Renal pelvis (tissue), 4 donors: ENCODE measurements around the gene NDOR1. TPM values are rescaled to one million over a fixed set of nuclear protein-coding genes. Genes with fewer than 3 reads are reported as not detected.
"Not testable (repeated sequence)": the region's sequence is repeated elsewhere in the genome, so short reads cannot be mapped to it uniquely, and the experiment has no call there.

Source experiments
- DNase-seq: peaks from one replicate; pipeline ENCODE4 v3.0.0-alpha.2; 2013
- polyA plus RNA-seq, 3 donors: library from polyadenylated mRNA; unstranded; fragments of 120-200 nt; gene quantifications; one replicate each; pipeline ENCODE4 v1.2.1, GENCODE V29; 2013; ENCODE audit not compliant: insufficient read length in 3 of 3

The NDOR1 gene
- polyA plus RNA-seq, 3 donors, result 13.3 to 18.9 (median 17.2) TPM

DNA sequence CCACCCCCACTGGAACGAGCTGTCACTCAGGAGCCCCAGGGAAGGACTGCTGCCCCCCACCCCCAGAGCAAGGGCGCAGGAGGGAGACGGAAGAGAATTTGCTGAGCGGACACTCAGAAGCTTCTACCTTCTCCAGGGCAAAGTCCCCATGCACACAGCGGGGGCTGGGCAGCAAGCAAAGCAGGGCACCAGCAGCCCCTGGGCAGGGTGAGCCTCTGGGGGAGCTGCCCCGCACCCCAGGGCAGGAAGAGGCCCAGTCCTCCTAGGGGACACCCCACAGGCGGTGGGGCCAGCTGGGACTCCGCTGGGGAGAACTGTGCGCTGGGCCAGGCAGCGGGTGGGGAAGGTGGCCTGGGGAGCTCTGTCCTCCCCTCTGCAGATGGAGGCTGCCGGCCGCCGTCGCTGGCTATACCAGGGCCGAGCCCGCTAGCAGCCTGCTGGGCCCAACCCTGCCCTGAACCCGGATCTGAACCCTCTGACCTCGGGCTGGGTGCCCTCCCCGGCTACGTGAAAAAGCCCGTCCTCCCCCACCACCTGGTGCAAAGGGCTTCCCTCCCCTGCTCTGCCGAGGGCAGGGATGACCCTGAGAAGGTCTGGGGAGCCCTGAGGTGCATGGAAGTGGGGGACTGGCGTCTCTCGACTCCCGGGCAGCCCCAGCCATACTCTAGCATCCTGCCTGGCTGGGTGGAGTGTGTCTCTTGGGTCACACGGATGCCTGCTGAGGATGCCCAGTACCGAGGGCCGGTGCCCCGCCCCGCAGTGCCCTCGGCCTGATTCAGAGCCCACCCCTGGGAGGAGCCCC is 24.6 kb downstream of the NDOR1 start:
- no peak for DNase-seq

DNA sequence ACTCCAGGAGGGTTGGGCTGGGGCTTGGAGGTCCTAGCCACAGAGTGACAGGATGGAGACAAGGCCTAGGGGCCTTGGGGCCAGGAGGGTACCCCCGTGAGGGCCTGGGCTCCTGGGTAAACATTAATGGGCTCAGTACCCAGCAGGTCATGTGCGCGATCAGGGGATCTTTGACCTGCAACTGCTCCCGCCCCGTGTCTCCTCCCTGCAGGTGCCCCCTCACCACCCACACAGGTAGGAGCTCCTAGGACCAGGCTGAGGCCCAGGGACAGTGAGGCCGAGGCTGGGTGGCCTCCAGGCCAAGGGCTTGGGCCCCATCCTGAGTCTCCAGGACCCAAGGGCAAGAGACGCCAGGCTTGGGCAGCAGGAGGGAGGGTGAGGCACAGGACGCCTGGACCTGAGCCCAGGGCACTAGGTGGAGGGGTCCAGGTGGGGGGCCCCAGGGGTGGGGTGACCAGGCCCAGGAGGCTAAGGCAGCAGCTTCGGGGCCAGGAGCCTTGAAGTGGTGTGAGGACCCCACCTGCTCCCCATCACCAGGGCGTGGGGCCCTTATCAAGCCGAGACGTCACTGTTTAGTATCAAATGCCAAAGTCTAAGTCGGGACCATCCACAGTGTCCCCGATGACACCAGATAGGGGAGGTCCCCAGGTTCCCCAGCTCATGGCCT is 25.3 kb downstream of the NDOR1 start, which contains the start of gene SLC34A3:
SLC34A3 (plus strand) TSS at position 197 of the 667 bp plus-strand sequence. CDS start 802 bp downstream, outside the sequence.
- DNase-seq, result no peak

DNA sequence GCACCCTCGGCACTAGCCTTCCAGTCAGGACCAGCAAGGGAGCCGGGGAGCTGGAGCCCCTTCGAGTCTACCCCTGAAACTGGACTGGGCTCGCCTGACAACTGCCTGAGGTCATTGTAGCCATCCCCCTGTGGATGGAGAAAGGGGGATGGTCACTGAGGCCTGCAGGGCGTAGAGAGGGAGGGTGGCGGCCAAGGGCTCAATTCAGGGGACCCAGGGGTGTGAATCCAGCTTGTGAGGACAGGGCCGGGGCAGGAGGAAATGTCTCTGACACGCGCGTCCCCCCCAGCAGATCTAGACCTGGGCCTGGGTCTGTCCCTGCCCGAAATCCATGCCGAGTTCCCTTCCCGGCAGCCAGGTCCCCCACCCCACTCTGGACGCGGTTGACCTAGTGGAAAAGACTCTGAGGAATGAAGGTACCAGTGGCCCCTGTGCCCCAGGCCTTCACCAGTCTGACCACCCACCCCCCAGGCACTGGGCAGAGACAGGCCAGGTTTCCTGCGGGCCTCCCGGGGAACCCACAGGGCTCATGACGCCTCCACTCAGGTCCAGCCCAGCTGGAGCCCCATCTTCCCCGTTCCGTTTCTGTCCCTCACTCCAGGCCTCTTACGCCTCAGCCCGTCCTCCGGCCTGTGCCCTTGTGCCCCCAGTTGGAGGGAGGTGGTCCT is 26.0 kb downstream of the NDOR1 start:
- DNase-seq, result no peak

DNA sequence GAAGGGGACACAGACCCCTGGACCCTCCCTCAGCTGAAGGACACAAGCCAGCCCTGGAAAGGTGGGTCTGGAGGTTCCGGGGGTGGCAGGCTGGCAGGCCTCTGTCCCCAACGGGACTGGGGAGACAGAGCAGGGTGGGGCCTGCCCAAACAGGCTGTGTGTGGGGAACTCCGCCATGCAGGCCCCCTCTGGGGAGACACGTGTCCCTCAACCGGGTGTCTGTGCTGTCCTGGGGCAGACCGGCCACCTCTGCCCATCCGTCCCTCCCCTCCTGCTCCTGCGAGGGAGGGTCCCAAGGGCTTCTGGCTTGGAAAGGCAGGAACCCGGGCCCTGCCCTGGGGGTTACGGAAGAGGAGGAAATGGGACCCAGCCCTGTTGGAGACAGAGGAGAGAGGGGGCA is 26.6 kb downstream of the NDOR1 start:
- no peak for DNase-seq

DNA sequence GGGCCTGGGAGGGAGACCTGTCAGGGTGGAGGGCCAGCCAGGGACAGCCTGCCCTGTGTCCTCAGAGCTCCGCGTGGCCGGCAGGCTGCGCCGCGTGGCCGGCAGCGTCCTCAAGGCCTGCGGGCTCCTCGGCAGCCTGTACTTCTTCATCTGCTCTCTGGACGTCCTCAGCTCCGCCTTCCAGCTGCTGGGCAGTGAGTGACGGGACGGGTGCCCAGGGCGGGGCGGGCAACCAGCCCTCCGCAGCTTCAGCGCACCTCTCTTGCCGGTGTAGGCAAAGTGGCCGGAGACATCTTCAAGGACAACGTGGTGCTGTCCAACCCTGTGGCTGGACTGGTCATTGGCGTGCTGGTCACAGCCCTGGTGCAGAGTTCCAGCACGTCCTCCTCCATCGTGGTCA is 27.0 kb downstream of the NDOR1 start:
- no peak for DNase-seq

DNA sequence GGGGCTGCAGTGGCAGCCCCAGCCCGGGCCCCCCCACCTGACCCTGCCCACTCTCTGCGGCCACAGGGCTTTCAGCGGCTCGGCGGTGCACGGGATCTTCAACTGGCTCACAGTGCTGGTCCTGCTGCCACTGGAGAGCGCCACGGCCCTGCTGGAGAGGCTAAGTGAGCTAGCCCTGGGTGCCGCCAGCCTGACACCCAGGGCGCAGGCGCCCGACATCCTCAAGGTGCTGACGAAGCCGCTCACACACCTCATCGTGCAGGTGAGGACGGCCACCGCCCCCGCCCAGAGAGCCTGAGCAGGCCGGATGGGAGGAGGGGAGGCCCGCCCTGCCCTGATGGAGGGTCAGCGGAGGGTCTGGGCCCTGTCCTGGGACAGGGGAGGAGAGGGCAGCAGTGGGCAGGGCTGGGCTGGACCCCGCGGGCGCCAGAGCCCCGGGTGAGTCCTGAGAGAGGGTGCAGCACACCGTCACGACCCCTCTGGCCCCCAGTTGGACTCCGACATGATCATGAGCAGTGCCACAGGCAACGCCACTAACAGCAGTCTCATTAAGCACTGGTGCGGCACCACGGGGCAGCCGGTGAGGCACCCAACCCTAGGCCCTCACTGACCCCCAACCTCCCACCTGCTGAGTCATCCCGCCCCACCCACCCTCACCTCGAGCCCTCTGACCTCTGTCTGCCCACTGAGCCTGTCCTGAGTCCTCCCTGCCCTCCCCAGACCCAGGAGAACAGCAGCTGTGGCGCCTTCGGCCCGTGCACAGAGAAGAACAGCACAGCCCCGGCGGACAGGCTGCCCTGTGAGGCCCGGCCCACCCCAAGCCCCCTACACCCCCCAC is 27.9 kb downstream of the NDOR1 start:
- DNase-seq, result no peak

DNA sequence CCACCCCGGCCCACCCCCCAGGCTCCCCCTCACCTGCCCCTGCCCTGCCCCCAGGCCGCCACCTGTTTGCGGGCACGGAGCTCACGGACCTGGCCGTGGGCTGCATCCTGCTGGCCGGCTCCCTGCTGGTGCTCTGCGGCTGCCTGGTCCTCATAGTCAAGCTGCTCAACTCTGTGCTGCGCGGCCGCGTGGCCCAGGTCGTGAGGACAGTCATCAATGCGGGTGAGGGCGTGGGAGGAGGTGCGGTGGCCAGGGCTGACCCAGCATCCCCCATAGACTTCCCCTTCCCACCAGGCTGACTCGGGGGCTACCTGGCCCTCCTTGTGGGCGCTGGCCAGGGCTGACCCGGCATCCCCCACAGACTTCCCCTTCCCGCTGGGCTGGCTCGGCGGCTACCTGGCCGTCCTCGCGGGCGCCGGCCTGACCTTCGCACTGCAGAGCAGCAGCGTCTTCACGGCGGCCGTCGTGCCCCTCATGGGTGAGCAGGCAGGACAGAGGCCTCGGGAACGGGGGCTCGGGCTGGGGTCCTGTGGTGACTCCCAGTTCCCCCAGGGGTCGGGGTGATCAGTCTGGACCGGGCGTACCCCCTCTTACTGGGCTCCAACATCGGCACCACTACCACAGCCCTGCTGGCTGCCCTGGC is 28.7 kb downstream of the NDOR1 start:
- no peak for DNase-seq

DNA sequence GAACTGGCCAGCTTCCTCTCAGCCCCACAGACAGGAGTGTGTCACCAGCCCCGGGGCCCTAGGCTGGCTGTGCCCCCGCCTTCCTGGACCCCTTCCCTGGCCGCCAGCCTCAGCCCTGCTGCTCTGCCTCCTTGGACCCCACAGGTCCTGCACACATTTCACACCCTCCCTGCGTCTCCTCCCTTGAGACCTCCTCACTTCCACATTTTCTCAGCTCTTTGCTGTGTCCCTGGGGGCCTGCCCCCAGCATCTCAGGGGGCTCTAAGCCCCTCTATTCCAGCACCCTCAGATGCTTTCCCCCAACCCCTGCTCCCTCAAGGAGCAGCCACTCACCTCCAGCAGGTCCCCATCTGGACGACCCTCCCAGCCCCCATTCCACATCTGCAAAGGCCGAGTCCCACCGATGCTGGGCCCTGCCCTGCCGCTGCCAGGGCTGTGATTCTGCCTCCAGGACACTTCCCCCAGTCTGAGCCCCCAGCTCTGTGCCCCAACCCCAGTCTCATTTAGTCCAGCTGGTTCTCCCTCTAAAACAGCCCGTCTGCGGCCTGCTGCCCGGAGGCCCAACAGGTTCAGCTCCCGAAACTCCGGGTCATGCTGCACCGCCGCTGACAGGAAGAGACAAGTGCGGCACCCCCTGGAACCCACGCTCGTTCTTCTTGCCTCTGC is 29.4 kb downstream of the NDOR1 start:
- DNase-seq, result no peak

DNA sequence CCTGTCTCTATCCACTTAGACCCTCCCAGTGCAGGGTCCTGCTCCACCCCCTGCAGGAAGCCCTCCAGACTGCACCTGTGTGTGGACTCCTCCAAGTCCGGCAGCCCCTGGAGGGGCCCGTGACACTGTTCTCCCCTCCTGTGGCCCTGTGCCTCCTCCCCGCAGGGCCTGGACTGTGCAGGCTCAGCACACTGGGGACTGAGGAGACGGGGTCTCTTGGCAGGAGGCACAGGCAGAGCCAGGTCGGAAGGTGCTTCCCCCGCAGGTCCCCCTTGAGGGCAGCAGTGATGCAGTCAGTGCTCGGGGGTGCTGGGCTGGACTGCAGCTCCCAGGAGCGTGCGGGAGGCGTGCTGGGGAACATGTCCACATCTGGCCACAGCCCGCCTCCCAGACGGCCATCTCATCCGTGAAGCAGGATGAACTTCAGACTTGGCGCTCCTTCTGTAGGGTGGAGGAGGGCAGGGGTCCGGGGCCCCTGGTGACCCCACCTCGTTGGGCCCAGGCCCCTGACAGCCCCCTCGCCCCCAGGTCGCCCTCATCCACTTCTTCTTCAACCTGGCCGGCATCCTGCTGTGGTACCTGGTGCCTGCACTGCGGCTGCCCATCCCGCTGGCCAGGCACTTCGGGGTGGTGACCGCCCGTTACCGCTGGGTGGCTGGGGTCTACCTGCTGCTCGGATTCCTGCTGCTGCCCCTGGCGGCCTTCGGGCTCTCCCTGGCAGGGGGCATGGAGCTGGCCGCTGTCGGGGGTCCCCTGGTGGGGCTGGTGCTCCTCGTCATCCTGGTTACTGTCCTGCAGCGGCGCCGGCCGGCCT is 30.1 kb downstream of the NDOR1 start:
- DNase-seq, result no peak

DNA sequence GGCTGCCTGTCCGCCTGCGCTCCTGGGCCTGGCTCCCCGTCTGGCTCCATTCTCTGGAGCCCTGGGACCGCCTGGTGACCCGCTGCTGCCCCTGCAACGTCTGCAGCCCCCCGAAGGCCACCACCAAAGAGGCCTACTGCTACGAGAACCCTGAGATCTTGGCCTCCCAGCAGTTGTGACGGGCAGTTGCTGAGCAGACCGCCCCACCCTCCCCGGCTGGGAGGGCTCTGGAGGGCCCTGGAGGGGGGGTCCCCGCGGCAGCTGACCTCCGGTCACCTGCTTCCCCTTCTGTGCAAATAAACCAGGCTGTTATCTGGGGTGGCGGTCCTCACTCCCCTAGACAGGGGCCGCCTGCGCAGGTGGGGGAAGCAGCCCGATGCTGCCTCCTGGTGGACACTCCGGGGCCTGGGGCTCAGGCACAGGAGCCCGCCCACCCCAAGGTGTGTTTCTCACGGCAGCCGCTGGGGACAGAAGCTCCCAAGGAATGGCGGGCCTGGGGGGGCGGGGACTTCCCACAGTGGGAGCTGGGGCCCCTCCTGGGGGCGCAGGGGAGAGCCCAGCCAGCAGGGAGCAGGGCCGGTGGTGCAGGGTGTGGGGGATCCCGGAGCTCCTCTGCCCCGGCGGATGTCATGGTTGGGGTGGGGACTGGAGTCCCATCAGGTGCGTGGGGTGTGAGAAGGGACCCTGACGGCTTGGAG is 30.9 kb downstream of the NDOR1 start:
- DNase-seq, result peak; percentile 82

DNA sequence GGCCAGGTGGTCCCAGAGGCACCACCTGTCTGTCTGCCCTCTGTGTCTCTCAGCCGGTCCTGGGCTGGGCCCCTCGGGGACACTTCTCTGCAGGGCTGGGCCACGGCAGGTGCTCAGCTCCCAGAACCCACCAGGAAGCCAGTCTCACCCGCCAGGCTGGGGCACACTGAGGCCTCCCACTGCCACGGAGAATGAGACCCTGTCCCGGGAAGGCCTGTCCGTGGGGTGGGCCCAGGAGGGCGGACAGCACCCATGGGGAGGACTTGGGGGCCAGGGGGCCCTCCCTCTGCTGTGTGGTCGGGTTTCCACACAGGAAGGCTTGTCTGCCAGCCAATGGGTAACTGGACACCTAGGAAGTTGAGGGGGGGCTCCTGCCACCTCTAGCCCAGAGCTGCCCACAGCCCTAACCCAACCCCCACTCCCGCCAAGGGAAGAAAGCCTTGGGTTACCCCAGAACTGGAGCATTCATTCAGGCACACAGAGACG is 31.5 kb downstream of the NDOR1 start:
- no peak for DNase-seq

DNA sequence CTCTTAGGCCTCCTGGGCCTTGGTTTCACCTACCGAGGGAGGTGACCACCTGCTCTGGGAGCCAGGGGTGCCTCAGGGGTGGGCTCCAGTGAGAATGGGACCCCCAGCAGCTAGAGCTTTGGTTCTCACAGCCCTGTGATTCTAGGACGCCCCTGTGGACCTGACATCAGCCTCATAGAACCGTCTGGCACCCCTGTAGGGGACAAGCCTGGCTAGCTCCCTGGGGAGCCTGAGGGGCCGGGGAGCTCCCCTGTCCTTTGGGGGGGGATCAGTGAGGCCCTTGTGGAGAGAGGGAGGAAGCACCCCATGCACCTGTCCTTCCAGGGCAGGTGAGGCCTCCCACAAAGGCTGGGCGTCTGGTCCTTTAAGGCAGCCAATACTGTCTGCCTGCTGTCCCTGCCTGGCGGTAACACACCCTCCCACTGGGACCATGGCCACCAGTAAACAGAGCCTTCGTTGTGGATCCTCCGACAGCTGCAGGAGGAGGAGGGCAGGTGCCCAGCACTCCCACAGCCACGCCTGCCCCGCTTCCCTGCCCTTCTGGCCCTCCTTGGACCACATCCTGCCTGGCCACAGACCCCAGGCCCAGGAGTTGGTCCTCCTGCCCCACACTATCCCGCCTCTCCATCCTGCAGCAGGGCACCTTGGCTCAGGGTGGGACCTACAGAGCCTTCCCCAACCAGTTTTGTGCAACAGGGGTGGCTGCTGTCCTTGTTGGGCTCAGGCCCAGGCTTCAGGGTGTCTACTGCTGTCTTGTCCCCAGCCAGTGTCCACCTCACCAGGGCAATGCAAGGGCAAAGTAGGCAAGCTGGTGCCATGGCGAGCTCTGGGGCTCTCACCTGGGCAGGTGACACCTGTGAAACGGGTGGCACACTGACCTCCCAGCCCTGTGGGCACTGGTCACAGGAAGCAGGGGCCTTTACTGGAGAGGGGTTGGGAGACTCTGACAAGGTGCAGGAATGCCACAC is 32.5 kb downstream of the NDOR1 start:
- DNase-seq, result no peak

DNA sequence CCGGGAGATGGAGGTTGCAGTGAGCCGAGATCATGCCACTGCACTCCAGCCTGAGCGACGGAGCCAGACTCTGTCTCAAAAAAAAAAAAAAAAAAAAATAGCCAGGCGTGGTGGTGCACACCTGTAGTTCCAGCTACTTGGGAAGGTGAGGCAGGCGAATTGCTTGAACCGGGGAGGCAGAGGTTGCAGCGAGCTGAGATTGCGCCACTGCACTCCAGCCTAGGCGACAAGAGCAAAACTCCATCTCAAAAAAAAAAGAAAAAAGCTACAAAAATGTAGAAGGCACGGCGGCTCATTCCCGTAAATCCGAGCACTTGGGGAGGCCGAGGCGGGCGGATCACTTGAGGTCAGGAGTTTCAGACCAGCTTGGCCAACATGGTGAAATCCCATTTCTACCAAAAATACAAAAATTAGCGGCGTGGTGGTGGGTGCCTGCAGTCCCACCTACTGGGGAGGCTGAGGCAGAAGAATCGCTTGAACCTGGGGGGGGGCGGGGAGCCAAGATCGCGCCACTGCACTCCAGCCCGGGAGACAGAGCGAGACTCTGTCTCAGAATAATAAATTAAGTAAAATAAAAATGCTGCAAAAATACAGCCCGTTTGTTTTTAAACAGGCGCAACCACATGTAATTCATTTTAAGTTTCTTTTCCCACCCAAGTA is 34.2 kb downstream of the NDOR1 start:
- not testable (repeated sequence) for DNase-seq

DNA sequence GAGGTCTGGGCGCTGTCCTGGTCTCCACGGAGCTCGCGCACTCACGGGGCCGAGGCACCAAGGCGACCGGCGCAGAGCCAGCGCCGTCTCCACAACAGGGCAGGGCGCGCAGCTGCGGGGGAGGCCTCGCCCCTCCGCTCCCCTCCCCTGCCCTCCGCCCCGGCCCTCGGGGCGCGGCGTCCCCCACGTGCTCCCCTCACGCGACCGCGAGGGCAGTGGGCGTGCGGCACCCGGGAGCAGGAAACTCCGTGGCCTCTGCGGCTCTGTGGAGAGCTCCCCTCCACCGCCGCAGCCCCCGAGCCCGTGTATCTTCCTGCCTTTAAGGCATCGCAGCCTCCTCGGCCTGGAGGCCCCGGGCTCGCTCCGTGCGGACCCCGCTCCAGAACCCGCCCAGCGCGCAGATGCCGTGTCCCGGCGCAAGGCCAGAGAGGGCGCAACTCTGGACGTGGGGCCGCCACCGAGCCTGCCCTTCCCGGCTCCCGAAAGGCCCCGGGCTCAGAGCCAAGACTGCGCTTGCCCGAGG is 34.9 kb downstream of the NDOR1 start:
- peak; percentile 76 for DNase-seq

DNA sequence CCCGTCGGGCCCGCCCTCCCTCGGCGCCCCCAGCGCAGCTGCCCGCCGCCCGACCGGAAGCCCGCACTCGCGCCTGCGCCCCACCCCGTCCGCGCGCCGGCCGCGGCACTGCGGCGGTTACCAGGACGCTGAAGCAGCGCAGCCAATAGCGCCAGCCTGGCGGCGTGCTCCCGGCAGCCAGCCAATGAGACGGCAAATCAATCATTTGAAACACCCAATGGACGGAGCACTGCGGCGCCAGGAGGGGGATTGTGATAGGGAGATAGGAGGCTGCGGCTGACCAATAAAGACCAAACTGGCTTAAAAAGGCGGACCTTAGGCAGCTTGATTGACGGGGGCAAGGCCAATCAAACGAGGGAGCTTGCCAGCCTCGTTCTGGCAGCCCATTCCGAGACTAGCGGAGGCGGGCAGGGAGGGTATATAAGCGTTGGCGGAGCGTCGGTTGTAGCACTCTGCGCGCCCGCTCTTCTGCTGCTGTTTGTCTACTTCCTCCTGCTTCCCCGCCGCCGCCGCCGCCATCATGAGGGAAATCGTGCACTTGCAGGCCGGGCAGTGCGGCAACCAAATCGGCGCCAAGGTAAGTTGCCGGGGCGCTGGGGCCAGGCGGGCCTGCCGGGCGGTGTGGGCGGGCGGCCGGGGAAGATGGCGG is 35.5 kb downstream of the NDOR1 start, which contains the start of gene TUBB4B:
TUBB4B (plus strand) TSS at position 447 of the 649 bp plus-strand sequence; CDS start at position 521, 74 bp downstream.
- peak; percentile 100 for DNase-seq
